Tibial nerve (tissue), 3 donors: ENCODE results near the gene KANK2.

Experiments used
- CTCF ChIP-seq, 5 experiments: fragments of 200-600 bp in 3 of 5; fragments of 450-650 bp in 2 of 5; sonication (generic) in 3 of 5; IDR thresholded peaks; one replicate each; pipeline ENCODE4 v1.5.1; 2016 to 2019; ENCODE audit warnings: antibody characterized with exemption in 5 of 5, mild to moderate bottlenecking in 3 of 5, moderate library complexity in 2 of 5
- POLR2A ChIP-seq, 2 donors: fragments of 450-650 bp; IDR thresholded peaks; one replicate each; pipeline ENCODE4 v1.6.1; 2017; ENCODE audit warnings: antibody characterized with exemption in 2 of 2, mild to moderate bottlenecking in 2 of 2, moderate library complexity in 2 of 2

GRCh38 chr19:11172576-11172975, 24.8 kb downstream of the KANK2 start:
- no peak for TF ChIP-seq CTCF (IDR thresholded peaks at IDR 0.05)
- TF ChIP-seq POLR2A (IDR thresholded peaks at IDR 0.05), result no peak
